Measurements from ENCODE around the gene PTGR3. TPM values are rescaled to one million over a fixed set of nuclear protein-coding genes. Genes with fewer than 3 reads are reported as not detected.

PTGR3 gene
- total and polyA plus RNA-seq, 4 donors: 8.8 to 28.6 (median 13.2) TPM

DNA sequence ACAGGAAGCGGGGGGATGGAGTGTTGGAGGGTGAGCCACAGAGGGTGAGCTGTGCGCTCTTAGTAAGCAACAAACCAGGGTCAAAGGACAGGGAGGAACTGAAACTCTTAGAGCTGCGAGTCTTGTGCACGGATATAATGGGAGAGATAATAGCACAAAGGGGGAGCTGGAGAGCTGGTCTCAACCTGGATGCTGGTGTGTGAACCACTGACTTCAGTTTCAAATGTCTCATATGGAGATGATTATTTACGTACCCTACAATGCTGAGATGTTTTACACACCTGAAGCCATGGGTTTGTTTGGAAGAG is 35.9 kb downstream of the PTGR3 start:
- Histone ChIP-seq H3K27me3 (ENCODE audit: control insufficient read depth in 1 of 2, insufficient read depth in 2 of 2, low read length in 1 of 2) (no peaks in the 10 kb centered on the region), H3K27ac (ENCODE audit: low read depth in 1 of 2, low read length in 2 of 2) (no peak overlapping the region), H3K4me1 (ENCODE audit: control insufficient read depth in 1 of 2, insufficient read depth in 2 of 2, low read length in 2 of 2) (no peaks in the 10 kb centered on the region), H3K9me3 (ENCODE audit: control insufficient read depth, low read length) (peaks cover 2% of the 10 kb centered on the region), H3K36me3 (ENCODE audit: control insufficient read depth in 1 of 2, insufficient read depth in 2 of 2, low read length in 1 of 2) (no peaks in the 10 kb centered on the region), H3K4me3 (ENCODE audit: low read length in 2 of 2) (no peak overlapping the region)
- WGBS, 2 donors: 57 to 58% methylated on average over 5 of the region's 5 CpGs
- intact Hi-C loops (cut with DNase I): no loop called here
- no peak for ATAC-seq (ENCODE audit: low FRiP score)
- no peak for DNase-seq

DNA sequence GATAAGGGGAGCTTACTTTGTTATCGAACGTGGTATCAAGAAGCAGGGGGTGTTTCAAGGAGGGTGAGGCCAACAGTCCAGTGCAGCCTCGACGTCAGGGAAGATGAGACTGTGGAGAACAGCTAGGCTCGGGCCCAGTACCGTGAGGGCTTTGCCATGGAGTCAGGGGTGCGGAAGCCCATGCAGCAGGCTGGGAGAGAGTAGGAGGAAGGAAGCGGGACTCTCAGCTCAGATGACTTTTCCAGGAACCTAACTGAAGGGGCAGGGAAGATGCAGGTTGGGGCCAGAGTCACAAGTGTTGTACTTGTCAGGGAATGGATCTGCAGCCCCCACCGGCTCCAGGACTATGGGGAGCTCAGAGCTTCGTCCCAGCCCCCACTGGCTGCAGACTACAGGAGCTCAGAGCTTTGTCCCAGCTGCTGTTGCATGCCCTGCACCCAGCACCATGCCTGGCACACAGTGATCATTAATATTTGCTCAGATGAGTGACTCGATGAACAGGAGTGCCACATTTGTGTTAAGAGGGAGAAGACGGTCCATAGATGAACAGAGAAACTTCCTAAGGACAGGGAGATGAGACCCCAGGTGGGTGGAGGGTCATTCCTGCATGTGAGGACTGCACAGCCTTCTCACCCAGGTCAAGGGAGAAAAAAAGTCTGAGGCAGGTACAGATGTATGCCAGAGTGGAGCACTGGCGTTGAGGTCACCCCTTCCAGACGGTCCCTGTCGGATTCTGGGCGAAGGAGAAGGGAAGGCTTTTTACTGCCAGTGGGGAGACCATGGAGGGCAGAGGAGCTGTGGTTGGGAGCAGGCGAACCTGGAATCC is 36.4 kb downstream of the PTGR3 start:
- H3K27me3 ChIP-seq (ENCODE audit: control insufficient read depth in 1 of 2, insufficient read depth in 2 of 2, low read length in 1 of 2): no peaks in the 10 kb centered on the region
- H3K27ac ChIP-seq (ENCODE audit: low read depth in 1 of 2, low read length in 2 of 2): no peak overlapping the region
- H3K9me3 ChIP-seq (ENCODE audit: control insufficient read depth, low read length): peaks cover 2% of the 10 kb centered on the region
- intact Hi-C loops (cut with DNase I): no loop called here
- no peaks in the 10 kb centered on the region for H3K36me3 ChIP-seq (ENCODE audit: control insufficient read depth in 1 of 2, insufficient read depth in 2 of 2, low read length in 1 of 2)
- H3K4me1 ChIP-seq (ENCODE audit: control insufficient read depth in 1 of 2, insufficient read depth in 2 of 2, low read length in 2 of 2): no peaks in the 10 kb centered on the region
- DNase-seq: no peak
- WGBS, 2 donors: 81 to 84% methylated on average over 17 of the region's 17 CpGs
- no peak for ATAC-seq (ENCODE audit: low FRiP score)
- H3K4me3 ChIP-seq (ENCODE audit: low read length in 2 of 2): no peak overlapping the region

DNA sequence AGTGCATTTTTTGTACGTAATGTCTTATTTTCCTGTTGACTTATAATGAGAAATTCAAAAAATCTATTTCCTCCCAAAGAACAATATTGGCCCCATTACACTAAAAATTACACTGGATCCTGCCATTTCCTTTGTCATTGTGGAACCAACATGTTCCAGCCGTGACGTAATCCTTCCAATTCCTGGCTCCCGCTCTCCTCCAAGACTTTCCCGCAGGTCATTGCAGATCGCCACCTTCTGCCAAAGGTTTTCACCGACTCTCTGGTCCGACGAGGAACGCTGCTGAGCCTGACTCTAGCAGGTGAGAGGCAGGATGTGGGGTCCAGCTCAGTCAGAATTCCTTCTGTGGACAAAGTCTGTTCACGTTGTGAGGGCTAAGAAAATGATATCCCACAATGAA is 38.0 kb downstream of the PTGR3 start:
- Histone ChIP-seq H3K9me3 (ENCODE audit: control insufficient read depth, low read length) (peaks cover 2% of the 10 kb centered on the region), H3K36me3 (ENCODE audit: control insufficient read depth in 1 of 2, insufficient read depth in 2 of 2, low read length in 1 of 2) (no peaks in the 10 kb centered on the region), H3K27me3 (ENCODE audit: control insufficient read depth in 1 of 2, insufficient read depth in 2 of 2, low read length in 1 of 2) (no peaks in the 10 kb centered on the region), H3K4me3 (ENCODE audit: low read length in 2 of 2) (no peak overlapping the region), H3K4me1 (ENCODE audit: control insufficient read depth in 1 of 2, insufficient read depth in 2 of 2, low read length in 2 of 2) (no peaks in the 10 kb centered on the region), H3K27ac (ENCODE audit: low read depth in 1 of 2, low read length in 2 of 2) (no peak overlapping the region)
- ATAC-seq (ENCODE audit: low FRiP score): no peak
- DNase-seq: no peak
- 77 to 89% methylated on average over 11 of the region's 11 CpGs for WGBS, 2 donors
- intact Hi-C loops (cut with DNase I): no loop called here

DNA sequence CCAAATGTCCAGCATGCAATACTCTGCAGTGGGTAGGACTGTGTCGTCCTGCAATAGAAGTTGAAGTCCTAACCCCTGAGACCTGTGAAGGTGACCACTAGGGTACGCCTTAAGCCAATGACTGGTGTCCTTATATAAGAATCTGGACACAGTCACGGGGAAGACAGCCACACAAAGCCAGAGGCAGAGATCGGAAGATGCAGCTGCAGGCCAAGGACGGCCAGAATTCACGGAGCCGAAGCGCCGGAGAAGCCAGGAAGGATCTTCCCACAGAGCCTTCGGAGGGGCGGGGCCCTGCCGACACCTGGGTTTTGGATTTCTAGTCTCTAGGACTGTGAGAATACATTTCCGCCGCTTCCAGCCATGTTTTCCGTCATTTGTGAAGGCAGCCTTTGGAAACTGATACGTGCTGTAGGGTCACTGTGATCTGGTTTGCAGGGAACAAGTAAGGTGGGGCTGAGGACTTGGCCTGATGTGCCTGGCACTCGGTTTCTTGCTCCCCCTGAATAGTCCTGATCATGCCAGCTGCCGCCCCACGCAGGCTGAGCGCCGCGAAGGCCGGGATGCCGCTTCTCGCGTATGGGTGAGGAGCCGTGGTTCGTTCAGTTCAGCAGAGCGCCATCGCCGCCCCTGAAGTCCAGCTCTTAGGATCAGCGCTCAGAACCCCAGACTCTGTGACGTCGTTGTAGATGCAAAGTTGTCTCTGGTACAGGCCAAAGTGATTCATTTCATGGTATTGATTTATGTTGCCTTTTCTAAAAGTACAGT is 38.7 kb downstream of the PTGR3 start:
- H3K27me3 ChIP-seq (ENCODE audit: control insufficient read depth in 1 of 2, insufficient read depth in 2 of 2, low read length in 1 of 2): no peaks in the 10 kb centered on the region
- DNase-seq (peak in 1 of 2 donors; percentile 63), ATAC-seq (ENCODE audit: low FRiP score) (no peak)
- intact Hi-C loops (cut with DNase I): no loop called here
- no peak overlapping the region for H3K27ac ChIP-seq (ENCODE audit: low read depth in 1 of 2, low read length in 2 of 2)
- H3K4me1 ChIP-seq (ENCODE audit: control insufficient read depth in 1 of 2, insufficient read depth in 2 of 2, low read length in 2 of 2): no peaks in the 10 kb centered on the region
- WGBS, 2 donors: 93 to 95% methylated on average over 34 of the region's 34 CpGs
- no peaks in the 10 kb centered on the region for H3K36me3 ChIP-seq (ENCODE audit: control insufficient read depth in 1 of 2, insufficient read depth in 2 of 2, low read length in 1 of 2)
- peaks cover 2% of the 10 kb centered on the region for H3K9me3 ChIP-seq (ENCODE audit: control insufficient read depth, low read length)
- H3K4me3 ChIP-seq (ENCODE audit: low read length in 2 of 2): no peak overlapping the region

DNA sequence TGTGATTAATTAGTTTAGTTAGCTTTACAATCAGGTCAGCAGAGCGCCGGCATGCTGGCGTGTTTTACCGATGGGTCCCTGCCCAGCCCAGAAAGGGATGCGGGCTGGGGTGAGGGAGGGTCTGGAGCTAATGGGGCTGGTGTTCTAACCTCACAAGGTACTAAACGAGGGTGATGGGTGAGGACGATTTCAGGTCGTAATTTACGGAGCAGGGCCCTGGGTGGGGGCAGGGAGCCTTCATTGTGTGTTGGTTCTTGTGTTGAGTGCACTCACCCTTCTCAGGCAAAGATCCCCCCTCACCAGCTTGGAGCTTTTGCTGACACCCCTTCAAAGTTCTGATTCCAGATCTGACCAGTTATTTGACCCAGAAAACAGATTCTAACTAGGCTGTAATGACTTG is 39.5 kb downstream of the PTGR3 start:
- H3K27ac ChIP-seq (ENCODE audit: low read depth in 1 of 2, low read length in 2 of 2): no peak overlapping the region
- H3K36me3 ChIP-seq (ENCODE audit: control insufficient read depth in 1 of 2, insufficient read depth in 2 of 2, low read length in 1 of 2): no peaks in the 10 kb centered on the region
- no peak for DNase-seq
- H3K4me3 ChIP-seq (ENCODE audit: low read length in 2 of 2): no peak overlapping the region
- ATAC-seq (ENCODE audit: low FRiP score): no peak
- H3K27me3 ChIP-seq (ENCODE audit: control insufficient read depth in 1 of 2, insufficient read depth in 2 of 2, low read length in 1 of 2): no peaks in the 10 kb centered on the region
- intact Hi-C loops (cut with DNase I): loop anchor here in 1 of 2 donors (10.0 kb wide), 1 partner anchor 65 kb away; no protein-coding TSS in a partner anchor
- H3K4me1 ChIP-seq (ENCODE audit: control insufficient read depth in 1 of 2, insufficient read depth in 2 of 2, low read length in 2 of 2): no peaks in the 10 kb centered on the region
- WGBS, 2 donors: 55% methylated on average over 9 of the region's 9 CpGs
- H3K9me3 ChIP-seq (ENCODE audit: control insufficient read depth, low read length): peaks cover 2% of the 10 kb centered on the region

DNA sequence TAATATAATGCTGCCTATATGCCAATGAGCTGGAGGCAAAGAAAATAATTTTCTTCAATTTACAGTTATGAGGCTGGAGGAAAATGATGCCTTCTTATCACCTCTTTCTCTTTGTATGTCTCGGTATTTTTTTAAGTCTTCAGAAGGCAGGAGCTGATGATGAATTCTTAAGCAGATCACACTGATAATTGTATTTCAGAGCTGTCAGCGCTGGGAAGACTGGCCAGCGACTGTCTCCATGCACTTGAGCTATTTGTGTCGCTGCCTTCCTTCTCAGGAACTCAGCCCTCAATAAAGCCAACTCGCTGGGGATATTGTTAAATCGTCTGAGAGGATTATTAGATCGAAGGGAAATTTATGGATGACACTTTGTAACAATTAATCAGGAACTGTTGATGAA is 40.3 kb downstream of the PTGR3 start:
- intact Hi-C loops (cut with DNase I): loop anchor here in 1 of 2 donors (10.0 kb wide), 1 partner anchor 64 kb away; no protein-coding TSS in a partner anchor
- no peaks in the 10 kb centered on the region for H3K27me3 ChIP-seq (ENCODE audit: control insufficient read depth in 1 of 2, insufficient read depth in 2 of 2, low read length in 1 of 2)
- H3K4me1 ChIP-seq (ENCODE audit: control insufficient read depth in 1 of 2, insufficient read depth in 2 of 2, low read length in 2 of 2): no peaks in the 10 kb centered on the region
- H3K9me3 ChIP-seq (ENCODE audit: control insufficient read depth, low read length): peaks cover 2% of the 10 kb centered on the region
- DNase-seq (no peak), ATAC-seq (ENCODE audit: low FRiP score) (no peak)
- WGBS, 2 donors: 19 to 27% methylated on average over 7 of the region's 7 CpGs
- no peak overlapping the region for H3K4me3 ChIP-seq (ENCODE audit: low read length in 2 of 2)
- no peaks in the 10 kb centered on the region for H3K36me3 ChIP-seq (ENCODE audit: control insufficient read depth in 1 of 2, insufficient read depth in 2 of 2, low read length in 1 of 2)
- no peak overlapping the region for H3K27ac ChIP-seq (ENCODE audit: low read depth in 1 of 2, low read length in 2 of 2)

DNA sequence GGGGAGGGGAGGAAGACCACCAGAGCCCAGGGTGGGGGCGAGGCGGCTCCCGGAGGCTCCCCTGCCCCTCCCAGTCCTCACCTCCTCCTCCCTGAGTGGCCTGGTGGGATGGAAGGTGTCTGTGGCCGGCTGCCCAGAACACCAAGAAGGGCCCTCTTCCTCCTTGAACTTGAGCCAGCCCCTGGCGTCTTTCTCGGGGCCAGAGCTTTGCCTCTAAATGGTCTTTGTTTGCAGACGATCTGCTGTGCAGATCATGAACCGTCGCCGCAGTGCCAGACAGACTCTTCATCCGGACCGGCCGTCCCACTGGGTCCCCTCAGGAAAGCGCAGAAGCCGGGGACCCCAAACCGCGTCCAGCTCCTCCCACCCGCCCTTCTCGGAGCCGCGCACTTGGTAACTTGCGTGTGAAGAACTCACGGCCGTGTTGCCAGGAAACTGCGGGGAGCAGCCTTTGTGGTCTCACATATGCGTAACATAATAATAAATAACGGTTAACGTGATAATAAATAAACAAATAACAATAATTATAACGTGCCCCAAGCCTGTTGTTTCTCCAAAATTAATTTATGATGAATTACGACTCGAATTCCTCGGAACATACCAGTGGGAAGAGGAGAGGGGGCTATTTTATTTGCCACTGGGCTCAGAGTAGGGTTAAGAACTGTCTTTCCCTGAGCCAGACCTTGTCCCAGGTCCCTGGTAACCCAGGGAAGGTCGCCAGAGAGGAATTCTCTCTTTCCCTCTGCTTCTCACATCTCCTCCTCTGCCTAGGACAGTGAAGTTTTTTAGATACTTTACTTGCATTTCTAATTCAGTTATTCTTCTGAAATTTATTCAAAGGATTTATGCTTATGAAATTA is 41.0 kb downstream of the PTGR3 start:
- peaks cover 2% of the 10 kb centered on the region for H3K9me3 ChIP-seq (ENCODE audit: control insufficient read depth, low read length)
- no peak overlapping the region for H3K4me3 ChIP-seq (ENCODE audit: low read length in 2 of 2)
- no peaks in the 10 kb centered on the region for H3K36me3 ChIP-seq (ENCODE audit: control insufficient read depth in 1 of 2, insufficient read depth in 2 of 2, low read length in 1 of 2)
- H3K4me1 ChIP-seq (ENCODE audit: control insufficient read depth in 1 of 2, insufficient read depth in 2 of 2, low read length in 2 of 2): no peaks in the 10 kb centered on the region
- no peak overlapping the region for H3K27ac ChIP-seq (ENCODE audit: low read depth in 1 of 2, low read length in 2 of 2)
- no peak for ATAC-seq (ENCODE audit: low FRiP score)
- peak in 1 of 2 donors; percentile 70 for DNase-seq
- intact Hi-C loops (cut with DNase I): loop anchor here in 1 of 2 donors (10.0 kb wide), 1 partner anchor 63 kb away; no protein-coding TSS in a partner anchor
- 63 to 72% methylated on average over 31 to 33 of the region's 33 CpGs for WGBS, 2 donors
- H3K27me3 ChIP-seq (ENCODE audit: control insufficient read depth in 1 of 2, insufficient read depth in 2 of 2, low read length in 1 of 2): no peaks in the 10 kb centered on the region

DNA sequence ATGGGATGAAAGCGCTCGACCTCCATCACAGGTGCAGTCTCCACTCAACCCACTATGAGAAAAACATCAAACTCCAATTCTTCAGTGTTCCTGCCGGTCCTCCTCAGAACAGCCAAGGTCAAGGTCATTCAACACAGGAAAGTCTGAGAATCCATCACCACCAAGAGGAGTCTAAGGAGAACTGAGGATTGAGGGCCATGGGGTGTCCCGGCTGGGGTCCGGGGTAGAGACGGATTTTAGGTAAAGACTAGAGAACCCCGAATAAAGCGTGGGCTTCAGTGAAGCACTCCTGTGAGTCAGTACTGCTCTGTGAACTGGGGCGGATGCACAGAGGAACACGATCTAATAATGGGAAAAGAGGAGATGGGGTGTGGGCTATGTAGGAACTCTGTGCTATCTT is 41.8 kb downstream of the PTGR3 start:
- Histone ChIP-seq H3K27ac (ENCODE audit: low read depth in 1 of 2, low read length in 2 of 2) (no peak overlapping the region), H3K9me3 (ENCODE audit: control insufficient read depth, low read length) (peaks cover 2% of the 10 kb centered on the region), H3K4me3 (ENCODE audit: low read length in 2 of 2) (no peak overlapping the region), H3K4me1 (ENCODE audit: control insufficient read depth in 1 of 2, insufficient read depth in 2 of 2, low read length in 2 of 2) (no peaks in the 10 kb centered on the region), H3K27me3 (ENCODE audit: control insufficient read depth in 1 of 2, insufficient read depth in 2 of 2, low read length in 1 of 2) (no peaks in the 10 kb centered on the region), H3K36me3 (ENCODE audit: control insufficient read depth in 1 of 2, insufficient read depth in 2 of 2, low read length in 1 of 2) (no peaks in the 10 kb centered on the region)
- intact Hi-C loops (cut with DNase I): loop anchor here in 1 of 2 donors (10.0 kb wide), 1 partner anchor 62 kb away; no protein-coding TSS in a partner anchor
- ATAC-seq (ENCODE audit: low FRiP score) (no peak), DNase-seq (no peak)
- 87 to 91% methylated on average over 10 of the region's 10 CpGs for WGBS, 2 donors

All from aorta (tissue), 5 donors.